Liver (tissue), 9 donors: Measurements from ENCODE around the gene CPNE5. TPM values are rescaled to one million over a fixed set of nuclear protein-coding genes. Genes with fewer than 3 reads are reported as not detected.
A peak's percentile ranks its signal among the peaks of the same experiment; 100 is the strongest.

Experiments
- DNase-seq: peaks from one replicate; pipeline ENCODE4 v3.0.0-alpha.2; 2017; ENCODE audit warnings: low spot score
- H3K27ac ChIP-seq, 2 donors: one replicate each; pipeline ENCODE4 v1.7.0; 2013; ENCODE audit warnings: inconsistent platforms in 2 of 2, low read length in 2 of 2, control low read depth in 1 of 2, low read depth in 1 of 2, mild to moderate bottlenecking in 1 of 2
- H3K27me3 ChIP-seq, 4 donors: one replicate each; pipeline versions ENCODE4 v1.6.1 to v1.7.0; 2013; ENCODE audit warnings: low read length in 3 of 4, inconsistent platforms in 1 of 4, mild to moderate bottlenecking in 1 of 4, moderate library complexity in 1 of 4; ENCODE audit not compliant: control insufficient read depth in 4 of 4, insufficient read depth in 4 of 4
- H3K36me3 ChIP-seq, 4 donors: one replicate each; pipeline versions ENCODE4 v1.6.1 to v1.7.0; 2013; ENCODE audit warnings: low read length in 3 of 4, mild to moderate bottlenecking in 3 of 4, low read depth in 1 of 4, moderate library complexity in 1 of 4; ENCODE audit not compliant: control insufficient read depth in 4 of 4, insufficient read depth in 3 of 4
- H3K4me1 ChIP-seq, 4 donors: one replicate each; pipeline versions ENCODE4 v1.6.1 to v1.7.0; 2013; ENCODE audit warnings: low read length in 3 of 4, mild to moderate bottlenecking in 3 of 4, moderate library complexity in 1 of 4; ENCODE audit not compliant: control insufficient read depth in 4 of 4, insufficient read depth in 4 of 4
- H3K4me3 ChIP-seq, 3 donors: one replicate each; pipeline versions ENCODE4 v1.6.1 to v1.7.0; 2013; ENCODE audit warnings: low read length in 3 of 3, control low read depth in 1 of 3, low read depth in 1 of 3, mild to moderate bottlenecking in 1 of 3
- H3K9ac ChIP-seq, 2 donors: one replicate each; pipeline ENCODE4 v1.7.0; 2013; ENCODE audit warnings: low read length in 2 of 2, mild to moderate bottlenecking in 2 of 2, moderate library complexity in 2 of 2, control low read depth in 1 of 2, low read depth in 1 of 2
- H3K9me3 ChIP-seq, 4 donors: one replicate each; pipeline versions ENCODE4 v1.6.1 to v1.7.0; 2013; ENCODE audit warnings: low read length in 3 of 4; ENCODE audit not compliant: control insufficient read depth in 4 of 4
- EGR1 ChIP-seq, 2 donors: IDR thresholded peaks; 2 replicates each; pipeline ENCODE4 v1.6.1; 2016 to 2018; ENCODE audit warnings: antibody characterized with exemption in 2 of 2, low read depth in 2 of 2
- FOXA1 ChIP-seq: IDR thresholded peaks from 2 replicates; pipeline ENCODE4 v1.6.1; 2016; ENCODE audit warnings: antibody characterized with exemption
- FOXA2 ChIP-seq: IDR thresholded peaks from 2 replicates; pipeline ENCODE4 v1.6.1; 2016; ENCODE audit warnings: antibody characterized with exemption
- GABPA ChIP-seq, 2 donors: IDR thresholded peaks in 1 of 2; conservative IDR thresholded peaks in 1 of 2; 2 replicates each; pipeline ENCODE4 v1.6.1; 2016; ENCODE audit warnings: antibody characterized with exemption in 2 of 2, mild to moderate bottlenecking in 1 of 2, moderate library complexity in 1 of 2
- HNF4A ChIP-seq, 2 donors: conservative IDR thresholded peaks; 2 replicates each; pipeline ENCODE4 v1.6.1; 2016; ENCODE audit warnings: antibody characterized with exemption in 2 of 2, mild to moderate bottlenecking in 2 of 2
- HNF4G ChIP-seq: IDR thresholded peaks from 2 replicates; pipeline ENCODE4 v1.6.1; 2016; ENCODE audit warnings: antibody characterized with exemption
- JUND ChIP-seq, 2 donors: IDR thresholded peaks; 2 replicates each; pipeline ENCODE4 v1.6.1; 2016; ENCODE audit warnings: antibody characterized with exemption in 2 of 2
- NR2F2 ChIP-seq: IDR thresholded peaks from 2 replicates; pipeline ENCODE4 v1.6.1; 2016; ENCODE audit warnings: antibody characterized with exemption
- RAD21 ChIP-seq, 2 donors: IDR thresholded peaks; 2 replicates each; pipeline ENCODE4 v1.6.1; 2016; ENCODE audit warnings: antibody characterized with exemption in 2 of 2, mild to moderate bottlenecking in 2 of 2
- RXRA ChIP-seq, 2 donors: IDR thresholded peaks; 2 replicates each; pipeline ENCODE4 v1.6.1; 2017 to 2018; ENCODE audit warnings: antibody characterized with exemption in 2 of 2, mild to moderate bottlenecking in 1 of 2
- SP1 ChIP-seq: IDR thresholded peaks from 2 replicates; pipeline ENCODE4 v1.6.1; 2018; ENCODE audit warnings: antibody characterized with exemption, mild to moderate bottlenecking
- TAF1 ChIP-seq: conservative IDR thresholded peaks from 2 replicates; pipeline ENCODE4 v1.6.1; 2016; ENCODE audit warnings: antibody characterized with exemption, mild to moderate bottlenecking
- YY1 ChIP-seq: IDR thresholded peaks from 2 replicates; pipeline ENCODE4 v1.6.1; 2016; ENCODE audit warnings: antibody characterized with exemption, mild to moderate bottlenecking
- WGBS: extraction: QIAGEN DNeasy Blood & Tissue Kit; methylation state at CpG from one replicate; pipeline ENCODE4 v1.1.7; 2013; 5-methylcytosine and 5-hydroxymethylcytosine counted together
- polyA plus RNA-seq, 2 donors: library from polyadenylated mRNA; stranded (reverse) in 1 of 2; unstranded in 1 of 2; fragments of 200-250 nt in 1 of 2; fragments of >200 nt in 1 of 2; fragmentation: Nextera tagmentation in 1 of 2; extraction: Ambion mirVana in 1 of 2; gene quantifications; one replicate each; pipeline versions ENCODE4 v1.2.1 to v1.2.3, GENCODE V29; 2013 to 2015
- total RNA-seq, 2 donors: library from RNA; depleted of rRNA; stranded (reverse); fragments of >200 nt; gene quantifications; one replicate each; pipeline ENCODE4 v1.2.3, GENCODE V29; 2014
- TF ChIP-seq, protein P1 (sequence below): IDR thresholded peaks from 2 replicates; pipeline ENCODE4 v1.6.1; 2016; ENCODE audit warnings: antibody characterized with exemption, mild to moderate bottlenecking
- TF ChIP-seq, protein P2 (sequence below): IDR thresholded peaks from 2 replicates; pipeline ENCODE4 v1.6.1; 2016; ENCODE audit warnings: antibody characterized with exemption
- TF ChIP-seq, protein P3 (sequence below): IDR thresholded peaks from 2 replicates; pipeline ENCODE4 v1.6.1; 2016; ENCODE audit warnings: antibody characterized with exemption
- TF ChIP-seq, protein P4 (sequence below): fragments of 150-350 bp; IDR thresholded peaks from 2 replicates; pipeline ENCODE4 v1.5.1; 2017; ENCODE audit warnings: improper control_type of control experiment, low read depth, low read length; ENCODE audit not compliant: missing input control
- TF ChIP-seq, protein P5 (sequence below): IDR thresholded peaks from 2 replicates; pipeline ENCODE4 v1.6.1; 2016; ENCODE audit warnings: antibody characterized with exemption
- donor health status: healthy.
- donor health status: healthy.
- donor health status: healthy.
- donor health status: healthy.
- donor health status: healthy.

CPNE5 gene
- total and polyA plus RNA-seq, 4 donors, result 0.24 to 1.1 (median 0.44) TPM

DNA sequence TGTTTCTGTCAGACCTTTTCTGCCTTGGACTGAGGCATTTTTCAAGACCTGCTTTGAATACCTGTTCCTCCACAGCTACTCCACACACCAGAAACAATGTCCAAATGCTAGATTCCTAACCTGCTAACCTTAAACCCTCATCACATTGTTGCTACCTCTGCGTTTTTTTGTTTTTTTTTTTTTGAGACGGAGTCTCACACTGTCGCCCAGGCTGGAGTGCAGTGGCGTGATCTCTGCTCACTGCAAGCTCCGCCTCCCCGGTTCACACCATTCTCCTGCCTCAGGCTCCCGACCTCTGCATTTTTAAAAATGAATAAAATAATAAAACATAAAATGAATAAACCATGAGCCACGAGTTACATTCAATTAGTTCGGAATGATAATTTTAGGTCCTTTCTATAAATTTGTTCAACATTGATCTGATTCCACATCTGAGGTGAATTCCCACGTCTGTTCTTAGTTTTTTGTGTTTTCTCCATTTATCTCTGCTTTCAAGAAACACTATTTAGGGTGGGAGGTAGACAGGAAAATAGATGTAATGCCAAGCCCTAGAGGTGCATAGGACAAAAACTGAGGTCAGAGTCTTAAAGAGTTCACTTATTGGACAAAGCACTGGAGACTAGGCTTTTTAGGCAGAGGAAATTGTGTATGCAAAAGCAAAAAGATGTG lies 47.8 kb upstream of the CPNE5 start:
- no peaks in the 10 kb centered on the region for H3K9me3 ChIP-seq
- no peak for DNase-seq
- 85% methylated on average over 10 of the region's 10 CpGs for WGBS

More for the DNA sequence above, 47.8 kb upstream of the CPNE5 start:
- Histone ChIP-seq H3K4me1 (peaks cover 0 to 21% (median 10%) of the 10 kb centered on the region in 4 donors), H3K27me3 (no peaks in the 10 kb centered on the region), H3K4me3 (no peak overlapping the region), H3K36me3 (peaks cover 0 to 2% (median 0%) of the 10 kb centered on the region in 4 donors), H3K9ac (peak overlapping the region in 1 of 2 donors; percentile 89), H3K27ac (no peak overlapping the region)
- TF ChIP-seq SP1 (no peak), RAD21 (IDR thresholded peaks at IDR 0.05) (no peak), EGR1 (IDR thresholded peaks at IDR 0.05; ENCODE audit: low read depth in 2 of 2) (no peak), NR2F2 (no peak), TAF1 (no peak), GABPA (IDR thresholded peaks at IDR 0.05 in 1 of 2, conservative IDR thresholded peaks at IDR 0.05 in 1 of 2) (no peak), RXRA (IDR thresholded peaks at IDR 0.05) (no peak), JUND (IDR thresholded peaks at IDR 0.05) (no peak), YY1 (no peak), HNF4A (conservative IDR thresholded peaks at IDR 0.05) (no peak), FOXA1 (no peak), HNF4G (no peak), FOXA2 (no peak)
- TF ChIP-seq, protein P1, sequence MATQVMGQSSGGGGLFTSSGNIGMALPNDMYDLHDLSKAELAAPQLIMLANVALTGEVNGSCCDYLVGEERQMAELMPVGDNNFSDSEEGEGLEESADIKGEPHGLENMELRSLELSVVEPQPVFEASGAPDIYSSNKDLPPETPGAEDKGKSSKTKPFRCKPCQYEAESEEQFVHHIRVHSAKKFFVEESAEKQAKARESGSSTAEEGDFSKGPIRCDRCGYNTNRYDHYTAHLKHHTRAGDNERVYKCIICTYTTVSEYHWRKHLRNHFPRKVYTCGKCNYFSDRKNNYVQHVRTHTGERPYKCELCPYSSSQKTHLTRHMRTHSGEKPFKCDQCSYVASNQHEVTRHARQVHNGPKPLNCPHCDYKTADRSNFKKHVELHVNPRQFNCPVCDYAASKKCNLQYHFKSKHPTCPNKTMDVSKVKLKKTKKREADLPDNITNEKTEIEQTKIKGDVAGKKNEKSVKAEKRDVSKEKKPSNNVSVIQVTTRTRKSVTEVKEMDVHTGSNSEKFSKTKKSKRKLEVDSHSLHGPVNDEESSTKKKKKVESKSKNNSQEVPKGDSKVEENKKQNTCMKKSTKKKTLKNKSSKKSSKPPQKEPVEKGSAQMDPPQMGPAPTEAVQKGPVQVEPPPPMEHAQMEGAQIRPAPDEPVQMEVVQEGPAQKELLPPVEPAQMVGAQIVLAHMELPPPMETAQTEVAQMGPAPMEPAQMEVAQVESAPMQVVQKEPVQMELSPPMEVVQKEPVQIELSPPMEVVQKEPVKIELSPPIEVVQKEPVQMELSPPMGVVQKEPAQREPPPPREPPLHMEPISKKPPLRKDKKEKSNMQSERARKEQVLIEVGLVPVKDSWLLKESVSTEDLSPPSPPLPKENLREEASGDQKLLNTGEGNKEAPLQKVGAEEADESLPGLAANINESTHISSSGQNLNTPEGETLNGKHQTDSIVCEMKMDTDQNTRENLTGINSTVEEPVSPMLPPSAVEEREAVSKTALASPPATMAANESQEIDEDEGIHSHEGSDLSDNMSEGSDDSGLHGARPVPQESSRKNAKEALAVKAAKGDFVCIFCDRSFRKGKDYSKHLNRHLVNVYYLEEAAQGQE, result no peak
- TF ChIP-seq, protein P2, sequence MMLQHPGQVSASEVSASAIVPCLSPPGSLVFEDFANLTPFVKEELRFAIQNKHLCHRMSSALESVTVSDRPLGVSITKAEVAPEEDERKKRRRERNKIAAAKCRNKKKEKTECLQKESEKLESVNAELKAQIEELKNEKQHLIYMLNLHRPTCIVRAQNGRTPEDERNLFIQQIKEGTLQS, result no peak
- TF ChIP-seq, protein P3, sequence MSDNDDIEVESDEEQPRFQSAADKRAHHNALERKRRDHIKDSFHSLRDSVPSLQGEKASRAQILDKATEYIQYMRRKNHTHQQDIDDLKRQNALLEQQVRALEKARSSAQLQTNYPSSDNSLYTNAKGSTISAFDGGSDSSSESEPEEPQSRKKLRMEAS, result no peak
- TF ChIP-seq, protein P4, sequence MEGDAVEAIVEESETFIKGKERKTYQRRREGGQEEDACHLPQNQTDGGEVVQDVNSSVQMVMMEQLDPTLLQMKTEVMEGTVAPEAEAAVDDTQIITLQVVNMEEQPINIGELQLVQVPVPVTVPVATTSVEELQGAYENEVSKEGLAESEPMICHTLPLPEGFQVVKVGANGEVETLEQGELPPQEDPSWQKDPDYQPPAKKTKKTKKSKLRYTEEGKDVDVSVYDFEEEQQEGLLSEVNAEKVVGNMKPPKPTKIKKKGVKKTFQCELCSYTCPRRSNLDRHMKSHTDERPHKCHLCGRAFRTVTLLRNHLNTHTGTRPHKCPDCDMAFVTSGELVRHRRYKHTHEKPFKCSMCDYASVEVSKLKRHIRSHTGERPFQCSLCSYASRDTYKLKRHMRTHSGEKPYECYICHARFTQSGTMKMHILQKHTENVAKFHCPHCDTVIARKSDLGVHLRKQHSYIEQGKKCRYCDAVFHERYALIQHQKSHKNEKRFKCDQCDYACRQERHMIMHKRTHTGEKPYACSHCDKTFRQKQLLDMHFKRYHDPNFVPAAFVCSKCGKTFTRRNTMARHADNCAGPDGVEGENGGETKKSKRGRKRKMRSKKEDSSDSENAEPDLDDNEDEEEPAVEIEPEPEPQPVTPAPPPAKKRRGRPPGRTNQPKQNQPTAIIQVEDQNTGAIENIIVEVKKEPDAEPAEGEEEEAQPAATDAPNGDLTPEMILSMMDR, result no peak
- TF ChIP-seq, protein P5, sequence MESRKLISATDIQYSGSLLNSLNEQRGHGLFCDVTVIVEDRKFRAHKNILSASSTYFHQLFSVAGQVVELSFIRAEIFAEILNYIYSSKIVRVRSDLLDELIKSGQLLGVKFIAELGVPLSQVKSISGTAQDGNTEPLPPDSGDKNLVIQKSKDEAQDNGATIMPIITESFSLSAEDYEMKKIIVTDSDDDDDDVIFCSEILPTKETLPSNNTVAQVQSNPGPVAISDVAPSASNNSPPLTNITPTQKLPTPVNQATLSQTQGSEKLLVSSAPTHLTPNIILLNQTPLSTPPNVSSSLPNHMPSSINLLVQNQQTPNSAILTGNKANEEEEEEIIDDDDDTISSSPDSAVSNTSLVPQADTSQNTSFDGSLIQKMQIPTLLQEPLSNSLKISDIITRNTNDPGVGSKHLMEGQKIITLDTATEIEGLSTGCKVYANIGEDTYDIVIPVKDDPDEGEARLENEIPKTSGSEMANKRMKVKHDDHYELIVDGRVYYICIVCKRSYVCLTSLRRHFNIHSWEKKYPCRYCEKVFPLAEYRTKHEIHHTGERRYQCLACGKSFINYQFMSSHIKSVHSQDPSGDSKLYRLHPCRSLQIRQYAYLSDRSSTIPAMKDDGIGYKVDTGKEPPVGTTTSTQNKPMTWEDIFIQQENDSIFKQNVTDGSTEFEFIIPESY, result no peak
